CD4-positive, alpha-beta T cell (primary cell): Measurements from ENCODE around the gene PPM1H. TPM values are rescaled to one million over a fixed set of nuclear protein-coding genes. Genes with fewer than 3 reads are reported as not detected.

ENCODE experiments used
- ATAC-seq: fragments of 200-7000 bp; cut with Tn5 transposase; one replicate; pipeline ENCODE4 v1.10.0; 2022; ENCODE audit warnings: mild to moderate bottlenecking; ENCODE audit not compliant: poor library complexity
- CTCF ChIA-PET: fragments of 350-600 bp; sonication (Branson Sonifier 250); formaldehyde crosslinking; loops from one replicate; lab custom pipeline; 2021; ENCODE audit warnings: antibody characterized with exemption, inconsistent platforms; lab: Charles Lee
- POLR2A ChIA-PET: fragments of 350-600 bp; sonication (Branson Sonifier 250); formaldehyde crosslinking; loops from one replicate; lab custom pipeline; 2021; ENCODE audit warnings: antibody characterized with exemption, inconsistent platforms; lab: Charles Lee
- DNase-seq, 14 experiments: peaks; one replicate each; pipeline ENCODE4 v3.0.0-alpha.2; 2013 to 2020; ENCODE audit warnings: mixed read lengths in 2 of 14
- H3K27ac ChIP-seq, 2 donors: one replicate each; pipeline versions ENCODE4 v1.5.1 to v1.7.0; 2013; ENCODE audit warnings: low read length in 2 of 2, low read depth in 1 of 2, mild to moderate bottlenecking in 1 of 2
- H3K27me3 ChIP-seq, 2 experiments: 1 replicate in 1 of 2; 2 replicates in 1 of 2; pipeline versions ENCODE4 v1.6.1 to v1.7.0; 2013; ENCODE audit warnings: low read length in 2 of 2, control low read depth in 1 of 2, mild to moderate bottlenecking in 1 of 2, moderate library complexity in 1 of 2; ENCODE audit not compliant: insufficient read depth in 2 of 2, control insufficient read depth in 1 of 2
- H3K36me3 ChIP-seq: one replicate; pipeline ENCODE4 v1.6.1; 2013; ENCODE audit warnings: low read length, control low read depth; ENCODE audit not compliant: insufficient read depth
- H3K4me1 ChIP-seq: one replicate; pipeline ENCODE4 v1.6.1; 2013; ENCODE audit warnings: low read length, control low read depth; ENCODE audit not compliant: insufficient read depth
- H3K4me3 ChIP-seq: one replicate; pipeline ENCODE4 v1.5.1; 2013; ENCODE audit warnings: mild to moderate bottlenecking, low read length, moderate library complexity
- H3K9me3 ChIP-seq, 2 experiments: 1 replicate in 1 of 2; 2 replicates in 1 of 2; pipeline versions ENCODE4 v1.6.1 to v1.7.0; 2013; ENCODE audit warnings: low read length in 2 of 2, mild to moderate bottlenecking in 2 of 2, control low read depth in 1 of 2, moderate library complexity in 1 of 2; ENCODE audit not compliant: control insufficient read depth in 1 of 2, insufficient read depth in 1 of 2
- H3K27ac Mint-ChIP-seq: one replicate; pipeline ENCODE4 v1.8.0; 2020; ENCODE audit warnings: mixed read lengths
- H3K27me3 Mint-ChIP-seq: one replicate; pipeline ENCODE4 v1.8.0; 2021; ENCODE audit warnings: mixed read lengths
- H3K36me3 Mint-ChIP-seq: one replicate; pipeline ENCODE4 v1.8.0; 2021; ENCODE audit warnings: low read depth, mixed read lengths
- H3K4me1 Mint-ChIP-seq: one replicate; pipeline ENCODE4 v1.8.0; 2021; ENCODE audit warnings: low read depth, mixed read lengths
- H3K4me3 Mint-ChIP-seq: one replicate; pipeline ENCODE4 v1.8.0; 2020; ENCODE audit warnings: mild to moderate bottlenecking, mixed read lengths
- H3K9me3 Mint-ChIP-seq: one replicate; pipeline ENCODE4 v1.8.0; 2020; ENCODE audit warnings: mixed read lengths
- intact Hi-C, 2 experiments: fragments of 100-400 bp; cut with DNase I in 1 of 2; cut with micrococcal nuclease in 1 of 2; formaldehyde crosslinking; loops; one replicate each; pipeline versions ENCODE4 v1.15.1 to v1.9.0; 2023 to 2025; cut with DNase I, micrococcal nuclease
- total RNA-seq, 174 experiments: library from RNA in 2 of 174; stranded (reverse) in 2 of 174; gene quantifications; one replicate each; pipeline ENCODE4 v1.2.3 and lab custom pipeline; 2021 to 2026
- TF ChIP-seq, protein P1 (sequence below): fragments of 200-600 bp; IDR thresholded peaks from one replicate; pipeline ENCODE4 v1.8.0; 2022; ENCODE audit warnings: antibody characterized with exemption, mild to moderate bottlenecking

The PPM1H gene
- total RNA-seq, 2 experiments from 2014 or later: not detected

DNA sequence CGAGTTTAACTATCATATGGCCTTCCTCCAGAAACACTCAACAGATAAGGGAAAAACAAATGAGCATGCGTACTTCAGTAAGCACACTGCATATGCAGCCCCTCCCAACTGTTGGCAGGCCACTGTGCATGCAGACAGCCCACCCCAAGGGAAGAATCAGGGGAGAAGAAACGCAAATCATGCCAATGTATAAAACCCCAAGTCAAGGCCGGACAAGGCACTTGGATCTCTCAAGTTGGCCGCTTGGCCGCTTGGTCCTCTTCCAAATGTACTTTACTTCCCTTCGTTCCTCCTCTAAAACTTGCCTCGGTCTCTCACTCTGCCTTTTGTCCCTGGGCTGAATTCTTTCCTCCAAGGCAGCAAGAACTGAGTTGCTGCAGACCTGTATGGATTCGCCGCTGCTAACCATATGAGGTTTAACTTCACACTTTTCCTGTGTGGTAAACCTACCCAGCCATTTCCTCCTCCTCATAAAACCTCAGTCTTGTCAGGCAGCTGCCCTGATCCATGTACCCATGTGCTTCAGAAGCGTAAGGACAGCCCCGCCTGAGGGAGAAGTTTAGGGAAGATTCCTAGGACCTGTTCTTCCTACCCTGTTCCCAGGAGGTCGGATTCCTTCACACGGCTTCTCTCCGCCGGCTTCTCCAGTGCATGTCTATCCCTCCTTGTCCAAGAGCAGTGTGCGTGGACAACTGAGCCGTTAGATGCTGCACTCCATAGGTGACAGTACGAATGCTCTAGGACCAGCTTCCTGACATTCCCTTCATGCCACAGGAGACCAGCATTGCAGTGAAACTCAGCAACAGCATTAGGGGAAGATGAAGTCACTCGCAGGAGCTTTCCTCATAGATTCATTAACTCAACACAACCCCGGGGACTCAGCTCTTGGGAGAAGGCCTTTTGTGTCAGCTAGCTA lies 280.4 kb downstream of the PPM1H start:
- H3K36me3 ChIP-seq: no peaks in the 10 kb centered on the region
- no peak overlapping the region for H3K4me3 Mint-ChIP-seq
- ChIA-PET CTCF (no interaction called here), POLR2A (interaction anchor here (1.1 kb wide), 1 partner anchor 52 kb away, joined by 3 read pairs; no protein-coding TSS in a partner anchor)
- ATAC-seq (no peak), DNase-seq (no peak)
- H3K27me3 ChIP-seq: no peaks in the 10 kb centered on the region
- no peaks in the 10 kb centered on the region for H3K36me3 Mint-ChIP-seq
- H3K4me1 Mint-ChIP-seq: no peaks in the 10 kb centered on the region
- TF ChIP-seq, protein P1, sequence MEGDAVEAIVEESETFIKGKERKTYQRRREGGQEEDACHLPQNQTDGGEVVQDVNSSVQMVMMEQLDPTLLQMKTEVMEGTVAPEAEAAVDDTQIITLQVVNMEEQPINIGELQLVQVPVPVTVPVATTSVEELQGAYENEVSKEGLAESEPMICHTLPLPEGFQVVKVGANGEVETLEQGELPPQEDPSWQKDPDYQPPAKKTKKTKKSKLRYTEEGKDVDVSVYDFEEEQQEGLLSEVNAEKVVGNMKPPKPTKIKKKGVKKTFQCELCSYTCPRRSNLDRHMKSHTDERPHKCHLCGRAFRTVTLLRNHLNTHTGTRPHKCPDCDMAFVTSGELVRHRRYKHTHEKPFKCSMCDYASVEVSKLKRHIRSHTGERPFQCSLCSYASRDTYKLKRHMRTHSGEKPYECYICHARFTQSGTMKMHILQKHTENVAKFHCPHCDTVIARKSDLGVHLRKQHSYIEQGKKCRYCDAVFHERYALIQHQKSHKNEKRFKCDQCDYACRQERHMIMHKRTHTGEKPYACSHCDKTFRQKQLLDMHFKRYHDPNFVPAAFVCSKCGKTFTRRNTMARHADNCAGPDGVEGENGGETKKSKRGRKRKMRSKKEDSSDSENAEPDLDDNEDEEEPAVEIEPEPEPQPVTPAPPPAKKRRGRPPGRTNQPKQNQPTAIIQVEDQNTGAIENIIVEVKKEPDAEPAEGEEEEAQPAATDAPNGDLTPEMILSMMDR: no peak
- intact Hi-C loops: no loop called here
- H3K4me3 ChIP-seq: no peak overlapping the region
- no peak overlapping the region for H3K27ac Mint-ChIP-seq
- peaks cover 8% of the 10 kb centered on the region for H3K4me1 ChIP-seq
- no peak overlapping the region for H3K27ac ChIP-seq
- no peaks in the 10 kb centered on the region for H3K9me3 ChIP-seq
- H3K27me3 Mint-ChIP-seq: peaks cover 4% of the 10 kb centered on the region
- no peaks in the 10 kb centered on the region for H3K9me3 Mint-ChIP-seq

DNA sequence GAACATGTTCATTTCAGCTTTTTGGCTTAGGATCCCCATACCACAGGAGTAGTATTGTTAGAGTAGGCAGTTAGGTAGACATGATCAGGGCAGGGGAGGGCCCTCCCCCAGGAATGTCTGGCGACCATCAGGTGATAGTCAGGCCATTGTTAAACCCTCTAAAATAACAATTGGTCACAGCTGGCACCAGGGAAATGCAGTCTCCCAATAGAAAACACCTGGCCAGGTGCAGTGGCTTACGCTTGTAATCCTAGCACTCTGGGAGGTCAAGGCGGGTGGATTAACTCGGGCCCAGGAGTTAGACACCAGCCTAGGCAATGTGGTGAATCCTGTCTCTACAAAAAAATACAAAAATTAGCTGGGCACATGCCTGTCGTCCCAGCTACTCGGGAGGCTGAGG lies 281.2 kb downstream of the PPM1H start:
- H3K4me3 Mint-ChIP-seq: no peak overlapping the region
- H3K4me3 ChIP-seq: no peak overlapping the region
- H3K4me1 ChIP-seq: peaks cover 8% of the 10 kb centered on the region
- no peaks in the 10 kb centered on the region for H3K27me3 ChIP-seq
- ChIA-PET CTCF (no interaction called here), POLR2A (no interaction called here)
- intact Hi-C loops: no loop called here
- no peak overlapping the region for H3K27ac Mint-ChIP-seq
- no peaks in the 10 kb centered on the region for H3K4me1 Mint-ChIP-seq
- H3K9me3 Mint-ChIP-seq: no peaks in the 10 kb centered on the region
- H3K9me3 ChIP-seq: no peaks in the 10 kb centered on the region
- ATAC-seq (no peak), DNase-seq (no peak)
- no peaks in the 10 kb centered on the region for H3K36me3 ChIP-seq
- H3K27me3 Mint-ChIP-seq: peaks cover 4% of the 10 kb centered on the region
- no peaks in the 10 kb centered on the region for H3K36me3 Mint-ChIP-seq
- H3K27ac ChIP-seq: no peak overlapping the region
- TF ChIP-seq, protein P1: no peak

DNA sequence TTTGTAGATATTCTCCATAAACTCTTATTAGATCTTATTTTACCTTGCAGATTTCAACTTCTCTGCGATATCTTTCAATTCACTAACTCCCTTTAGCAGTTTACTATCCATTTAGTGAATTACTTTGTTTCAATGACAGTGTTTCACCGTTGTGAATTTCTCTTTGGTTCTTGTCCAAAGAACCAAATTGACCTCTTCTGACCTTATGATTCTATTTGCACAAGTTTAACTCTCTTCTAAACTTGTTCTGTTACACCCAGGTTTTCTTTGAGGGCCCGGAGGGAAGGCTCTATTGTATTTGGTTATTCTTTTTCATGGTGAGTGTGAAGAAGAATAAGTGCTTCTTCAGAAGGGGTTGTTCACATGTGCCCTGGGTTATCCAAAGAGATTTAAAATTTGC lies 281.6 kb downstream of the PPM1H start:
- ATAC-seq: no peak
- Histone ChIP-seq H3K27ac (no peak overlapping the region), H3K9me3 (no peaks in the 10 kb centered on the region), H3K4me3 (no peak overlapping the region), H3K4me1 (peaks cover 8% of the 10 kb centered on the region), H3K36me3 (no peaks in the 10 kb centered on the region), H3K27me3 (no peaks in the 10 kb centered on the region)
- ChIA-PET CTCF (no interaction called here), POLR2A (no interaction called here)
- DNase-seq: no peak
- Mint-ChIP-seq H3K9me3 (no peaks in the 10 kb centered on the region), H3K4me3 (no peak overlapping the region), H3K27ac (no peak overlapping the region), H3K36me3 (no peaks in the 10 kb centered on the region), H3K27me3 (peaks cover 4% of the 10 kb centered on the region), H3K4me1 (no peaks in the 10 kb centered on the region)
- intact Hi-C loops: no loop called here
- TF ChIP-seq, protein P1: no peak
